DND-41 (cell line): Measurements from ENCODE around the gene GRAMD2A.

Experiments
- ATAC-seq: fragments of 200-7000 bp; cut with Tn5 transposase; 3 replicates; pipeline ENCODE4 v1.9.1; 2021; ENCODE audit warnings: low read depth; ENCODE audit not compliant: insufficient read depth
- DNase-seq: peaks from one replicate; pipeline ENCODE4 v3.0.0-alpha.2; 2020
- H2AFZ ChIP-seq: 2 replicates; pipeline ENCODE4 v1.6.0; 2012; ENCODE audit warnings: low read depth, low read length
- H3K27ac ChIP-seq: 2 replicates; pipeline ENCODE4 v1.5.1; 2012; ENCODE audit warnings: low read length, inconsistent platforms
- H3K27me3 ChIP-seq: fragments of 200-600 bp; sonication (generic); 2 replicates; pipeline ENCODE4 v1.6.0; 2012; ENCODE audit warnings: low read length, mild to moderate bottlenecking, inconsistent platforms; ENCODE audit not compliant: insufficient read depth, poor library complexity
- H3K36me3 ChIP-seq: 2 replicates; pipeline ENCODE4 v1.5.1; 2012; ENCODE audit warnings: low read length, inconsistent platforms; ENCODE audit not compliant: insufficient read depth
- H3K4me1 ChIP-seq: 2 replicates; pipeline ENCODE4 v1.5.1; 2012; ENCODE audit warnings: mild to moderate bottlenecking, low read length; ENCODE audit not compliant: insufficient read depth
- H3K4me2 ChIP-seq: 2 replicates; pipeline ENCODE4 v1.6.0; 2012; ENCODE audit warnings: mild to moderate bottlenecking, moderate library complexity, low read length, inconsistent platforms; ENCODE audit not compliant: insufficient read depth
- H3K4me3 ChIP-seq, 2 experiments: fragments of 200-600 bp in 1 of 2; shearing (Covaris generic) in 1 of 2; 2 replicates each; pipeline ENCODE4 v1.5.1; 2012 to 2016; ENCODE audit warnings: inconsistent platforms in 2 of 2, low read length in 2 of 2, mild to moderate bottlenecking in 2 of 2, low read depth in 1 of 2, moderate library complexity in 1 of 2
- H3K79me2 ChIP-seq: 2 replicates; pipeline ENCODE4 v1.6.0; 2012; ENCODE audit warnings: low read length, inconsistent platforms; ENCODE audit not compliant: insufficient read depth
- H3K9ac ChIP-seq: 2 replicates; pipeline ENCODE4 v1.6.0; 2012; ENCODE audit warnings: low read depth, mild to moderate bottlenecking, inconsistent platforms, low read length, moderate library complexity
- H3K9me3 ChIP-seq: 2 replicates; pipeline ENCODE4 v1.5.1; 2012; ENCODE audit warnings: low read length, moderate library complexity, mild to moderate bottlenecking, inconsistent platforms; ENCODE audit not compliant: insufficient read depth, severe bottlenecking
- H4K20me1 ChIP-seq: 2 replicates; pipeline ENCODE4 v1.6.0; 2012; ENCODE audit warnings: low read length; ENCODE audit not compliant: insufficient read depth
- CTCF ChIP-seq: IDR thresholded peaks from 2 replicates; pipeline ENCODE4 v1.5.1; 2012; ENCODE audit warnings: borderline replicate concordance, low read length, moderate library complexity, mild to moderate bottlenecking; ENCODE audit not compliant: poor library complexity, severe bottlenecking; ENCODE audit errors: extremely low read depth
- EZH2 ChIP-seq: IDR thresholded peaks from 3 replicates; pipeline ENCODE4 v1.6.1; 2012; ENCODE audit warnings: borderline replicate concordance, low read depth, mild to moderate bottlenecking, moderate library complexity, low read length, inconsistent platforms; ENCODE audit not compliant: severe bottlenecking

GRAMD2A gene

GRCh38 chr15:72127724-72128322, 69.8 kb downstream of the GRAMD2A start:
- Histone ChIP-seq H3K79me2 (no peaks in the 10 kb centered on the region), H3K36me3 (no peaks in the 10 kb centered on the region), H4K20me1 (no peaks in the 10 kb centered on the region), H3K9ac (no peak overlapping the region), H3K4me2 (no peak overlapping the region), H3K4me1 (no peaks in the 10 kb centered on the region), H2AFZ (no peak overlapping the region), H3K27me3 (no peaks in the 10 kb centered on the region), H3K27ac (no peak overlapping the region), H3K9me3 (no peaks in the 10 kb centered on the region), H3K4me3 (no peak overlapping the region)
- ATAC-seq (no peak), DNase-seq (no peak)
- TF ChIP-seq CTCF = no peak
- no peak for TF ChIP-seq EZH2

DNA sequence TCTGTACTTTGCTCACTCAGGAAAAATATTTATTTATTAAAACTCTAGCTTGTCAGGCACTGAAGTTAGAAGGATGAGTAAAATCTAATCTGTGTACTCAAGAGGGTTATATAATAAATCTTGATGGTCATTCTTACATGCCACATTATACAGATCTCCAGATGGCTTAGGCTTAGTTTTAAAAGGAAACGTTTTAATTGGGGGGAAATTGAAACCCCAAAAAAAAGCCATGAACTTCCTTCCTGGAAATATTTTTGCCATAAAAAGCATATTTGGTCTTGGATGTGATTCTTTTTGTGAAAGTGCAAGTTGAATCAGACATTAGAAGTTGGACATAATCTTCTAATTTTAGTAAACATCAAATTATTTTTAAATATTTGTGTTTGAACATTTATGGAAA, 73.4 kb downstream of the GRAMD2A start:
- no peak overlapping the region for H3K9ac ChIP-seq
- H3K27me3 ChIP-seq = no peaks in the 10 kb centered on the region
- no peak overlapping the region for H3K4me2 ChIP-seq
- peaks cover 6% of the 10 kb centered on the region for H3K4me1 ChIP-seq
- ATAC-seq (no peak), DNase-seq (no peak)
- H3K9me3 ChIP-seq = no peaks in the 10 kb centered on the region
- no peak overlapping the region for H3K27ac ChIP-seq
- no peaks in the 10 kb centered on the region for H4K20me1 ChIP-seq
- peaks cover under 1% of the 10 kb centered on the region for H3K79me2 ChIP-seq
- H2AFZ ChIP-seq = no peak overlapping the region
- no peaks in the 10 kb centered on the region for H3K36me3 ChIP-seq
- TF ChIP-seq EZH2 = no peak
- no peak for TF ChIP-seq CTCF
- H3K4me3 ChIP-seq = no peak overlapping the region

DNA sequence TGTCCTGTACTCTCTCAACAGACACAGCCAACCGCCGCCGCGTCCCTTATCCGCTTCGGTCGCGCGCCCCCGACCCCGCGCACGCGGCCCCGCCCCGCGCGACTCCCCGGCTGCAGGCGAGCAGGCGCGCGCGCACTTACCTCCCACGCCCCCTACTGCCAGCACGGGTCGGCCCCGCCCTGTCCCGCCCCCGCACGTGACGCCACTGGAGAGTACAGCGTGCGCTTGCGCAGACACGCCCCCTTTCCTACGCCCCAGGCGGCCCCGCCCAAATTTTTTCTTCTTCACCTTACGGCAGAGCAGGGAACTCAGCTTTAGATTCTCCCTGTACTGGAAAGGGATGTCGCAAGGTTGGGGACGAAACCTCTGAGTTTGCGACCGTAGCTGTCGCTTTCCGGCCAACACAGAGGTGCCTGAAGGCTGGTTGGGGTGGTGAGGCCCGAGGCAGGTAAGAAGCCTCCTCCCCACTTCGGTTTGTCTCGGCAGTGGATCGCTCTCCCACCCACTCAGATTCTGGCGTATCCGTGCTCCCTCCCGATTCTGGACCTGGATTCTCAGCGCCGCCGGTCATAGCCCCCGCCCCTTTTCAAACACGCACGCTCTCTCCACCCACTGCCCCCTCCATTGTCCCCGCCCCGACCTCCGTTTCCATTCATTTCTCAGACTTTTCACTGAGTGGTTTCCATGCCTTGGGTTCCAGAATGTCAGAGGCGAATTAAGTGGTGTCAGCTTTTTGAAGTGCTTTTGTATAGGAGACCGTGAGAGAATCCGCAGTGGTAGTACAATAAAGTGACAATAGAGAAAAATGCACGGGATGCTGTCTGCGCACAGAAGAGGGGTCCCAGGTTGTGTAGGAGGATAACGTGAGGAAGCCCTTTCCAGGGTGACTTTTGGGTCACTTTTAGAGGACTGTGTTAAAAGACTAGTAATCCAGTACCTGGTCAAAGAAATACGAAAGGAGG, 79.3 kb downstream of the GRAMD2A start, which contains the start of the genes MYO9A and SENP8:
MYO9A (minus strand) TSS at position 134 of the 962 bp plus-strand sequence. CDS start 71,587 bp downstream, outside the sequence.
SENP8 (plus strand) TSS at position 387 of the 962 bp plus-strand sequence. CDS start 21,221 bp downstream, outside the sequence.
- H3K4me2 ChIP-seq = peak within 1 kb of the TSS; percentile 95
- peak within 1 kb of the TSS; percentile 87 for H2AFZ ChIP-seq
- peak; percentile 15 for TF ChIP-seq CTCF
- TF ChIP-seq EZH2 = no peak
- H3K9me3 ChIP-seq = no peaks in the 10 kb centered on the region
- peak within 1 kb of the TSS; percentile 75 for H3K9ac ChIP-seq
- no peaks in the 10 kb centered on the region for H3K27me3 ChIP-seq
- peak; percentile 73 for ATAC-seq
- peak; percentile 96 for DNase-seq
- H3K4me1 ChIP-seq = peaks cover 29% of the 10 kb centered on the region
- peaks cover 37% of the 10 kb centered on the region for H3K79me2 ChIP-seq
- H4K20me1 ChIP-seq = peaks cover 9% of the 10 kb centered on the region
- no peaks in the 10 kb centered on the region for H3K36me3 ChIP-seq
- H3K4me3 ChIP-seq = peak within 1 kb of the TSS; percentile 59 to 73
- H3K27ac ChIP-seq = peak within 1 kb of the TSS; percentile 91
